Daoy (cell line): ENCODE data around the gene COL1A1. TPM values are rescaled to one million over a fixed set of nuclear protein-coding genes. Genes with fewer than 3 reads are reported as not detected.

Experiments
- DNase-seq: peaks from one replicate; pipeline ENCODE4 v3.0.0-alpha.2; 2015; ENCODE audit warnings: low read depth
- total RNA-seq: library from RNA; depleted of rRNA; stranded (reverse); fragments of >200 nt; shearing (Covaris generic); gene quantifications from 2 replicates; pipeline ENCODE4 v1.2.3, GENCODE V29; 2014

Gene COL1A1
- total RNA-seq, 1 experiment from 2014 or later = 288 TPM

DNA sequence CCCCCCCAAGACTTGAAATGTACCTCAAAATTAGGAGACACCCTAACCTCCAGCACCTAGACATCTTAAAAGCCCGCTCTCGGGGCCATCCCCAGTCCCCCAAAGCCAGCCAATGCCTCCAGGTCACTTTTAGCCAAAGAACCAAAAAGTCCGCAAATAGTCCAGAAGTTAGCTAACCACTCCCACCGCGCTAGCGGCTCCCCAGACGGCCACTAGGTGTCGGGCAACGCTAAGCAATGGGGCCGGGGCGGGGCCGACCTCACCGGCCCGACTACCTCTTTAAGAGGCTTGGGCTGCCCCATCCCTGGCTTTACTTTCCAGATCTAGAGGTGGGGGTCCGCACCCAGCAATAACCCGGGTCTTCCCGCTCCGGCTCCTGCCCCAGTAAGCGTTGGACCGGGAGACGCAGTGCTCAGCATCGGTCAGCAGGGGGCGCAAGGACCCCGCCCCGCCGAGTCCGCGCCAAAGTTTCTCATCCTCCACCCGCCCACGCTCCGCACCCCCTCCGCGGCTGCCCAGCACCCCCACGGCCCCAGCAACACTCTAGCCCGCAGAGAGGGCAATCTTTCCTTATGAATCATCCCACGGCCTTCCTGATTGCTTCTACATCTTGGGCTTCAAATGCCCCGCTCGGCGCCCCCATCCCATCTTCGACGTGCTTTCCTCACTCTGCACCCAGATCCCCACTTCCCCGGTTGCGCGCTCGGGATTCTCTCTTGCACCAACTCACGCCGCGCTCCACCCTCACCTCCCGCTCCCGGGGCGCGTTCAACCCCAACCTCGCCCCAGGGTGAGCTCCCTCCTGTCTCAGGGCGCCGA lies 765 bp downstream of the COL1A1 start:
- DNase-seq = peak; percentile 90

- peak; percentile 95 for DNase-seq
These were observed 1.5 kb downstream of the COL1A1 start for GRCh38 chr17:50199803-50200456.

GRCh38 chr17:50199211-50199802 lies 2.1 kb downstream of the COL1A1 start:
- DNase-seq = no peak

DNA sequence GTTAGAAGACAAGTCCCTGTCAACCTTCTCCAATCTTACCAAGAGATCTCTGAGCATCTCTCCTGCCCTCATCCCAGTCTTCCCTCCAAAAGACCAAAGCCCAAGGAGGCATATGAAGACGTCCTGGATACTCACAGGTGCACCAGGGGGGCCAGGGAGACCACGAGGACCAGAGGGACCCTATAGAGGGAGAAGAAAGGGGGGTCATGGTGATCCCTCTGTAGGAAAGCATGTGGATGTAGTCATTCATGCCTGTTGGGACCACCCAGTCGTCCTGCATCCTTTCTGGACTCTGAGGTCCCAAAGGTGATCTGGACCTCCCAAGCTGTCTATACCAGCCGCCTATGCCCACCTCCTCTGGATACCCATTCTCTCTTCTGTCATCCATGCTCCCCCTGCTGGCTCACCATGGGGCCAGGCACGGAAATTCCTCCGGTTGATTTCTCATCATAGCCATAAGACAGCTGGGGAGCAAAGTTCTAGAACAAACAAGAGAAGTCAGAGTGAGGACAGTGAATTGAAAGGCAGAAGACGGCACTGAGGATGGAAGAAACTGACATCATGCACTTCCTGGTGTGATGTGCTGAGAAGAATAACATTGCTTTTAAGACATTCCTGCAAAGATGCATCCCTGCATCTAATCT lies 3.3 kb downstream of the COL1A1 start:
- no peak for DNase-seq

- no peak for DNase-seq
These were observed 4.6 kb downstream of the COL1A1 start for GRCh38 chr17:50196826-50197225.

GRCh38 chr17:50196036-50196435 lies 5.4 kb downstream of the COL1A1 start:
- DNase-seq = no peak

DNA sequence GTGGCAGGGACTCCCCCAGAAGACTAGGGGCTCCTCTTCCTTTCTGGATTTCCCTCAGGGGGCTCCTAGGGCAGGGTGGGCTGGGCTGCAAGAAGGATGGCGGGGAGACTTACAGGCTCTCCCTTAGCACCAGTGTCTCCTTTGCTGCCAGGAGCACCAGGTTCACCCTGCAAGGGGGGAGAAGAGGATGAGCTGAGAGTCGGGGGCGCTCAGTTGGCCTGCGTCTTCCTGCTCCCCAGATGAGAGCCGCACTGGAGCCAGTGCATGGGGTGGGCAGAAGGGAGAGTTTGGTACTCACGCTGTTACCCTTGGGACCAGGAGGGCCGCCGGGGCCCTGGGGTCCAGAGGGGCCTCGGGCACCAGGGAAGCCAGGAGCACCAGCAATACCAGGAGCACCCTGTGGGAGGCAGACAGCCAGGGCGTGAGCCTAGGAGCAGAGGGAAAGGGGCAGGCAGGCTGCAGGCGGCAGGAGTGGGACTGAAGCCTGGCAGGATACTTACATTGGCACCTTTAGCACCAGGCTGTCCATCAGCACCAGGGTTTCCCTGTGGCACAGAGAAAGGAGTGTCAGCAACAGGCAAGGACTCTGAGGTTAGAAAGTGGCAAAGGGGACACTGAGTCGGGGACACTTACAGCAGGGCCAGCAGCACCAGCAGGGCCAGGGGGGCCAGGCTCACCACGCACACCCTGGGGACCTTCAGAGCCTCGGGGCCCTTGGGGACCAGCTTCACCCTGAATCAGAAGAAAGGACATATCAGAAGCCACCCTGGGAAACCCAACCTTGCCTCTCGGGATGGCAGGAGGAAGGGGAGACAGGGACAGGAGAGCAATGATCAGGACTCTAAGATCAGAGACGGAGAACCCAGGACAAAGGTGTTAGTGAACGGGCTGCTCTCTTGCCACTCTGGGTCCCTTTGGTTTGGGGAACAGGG lies 6.2 kb downstream of the COL1A1 start:
- no peak for DNase-seq

DNA sequence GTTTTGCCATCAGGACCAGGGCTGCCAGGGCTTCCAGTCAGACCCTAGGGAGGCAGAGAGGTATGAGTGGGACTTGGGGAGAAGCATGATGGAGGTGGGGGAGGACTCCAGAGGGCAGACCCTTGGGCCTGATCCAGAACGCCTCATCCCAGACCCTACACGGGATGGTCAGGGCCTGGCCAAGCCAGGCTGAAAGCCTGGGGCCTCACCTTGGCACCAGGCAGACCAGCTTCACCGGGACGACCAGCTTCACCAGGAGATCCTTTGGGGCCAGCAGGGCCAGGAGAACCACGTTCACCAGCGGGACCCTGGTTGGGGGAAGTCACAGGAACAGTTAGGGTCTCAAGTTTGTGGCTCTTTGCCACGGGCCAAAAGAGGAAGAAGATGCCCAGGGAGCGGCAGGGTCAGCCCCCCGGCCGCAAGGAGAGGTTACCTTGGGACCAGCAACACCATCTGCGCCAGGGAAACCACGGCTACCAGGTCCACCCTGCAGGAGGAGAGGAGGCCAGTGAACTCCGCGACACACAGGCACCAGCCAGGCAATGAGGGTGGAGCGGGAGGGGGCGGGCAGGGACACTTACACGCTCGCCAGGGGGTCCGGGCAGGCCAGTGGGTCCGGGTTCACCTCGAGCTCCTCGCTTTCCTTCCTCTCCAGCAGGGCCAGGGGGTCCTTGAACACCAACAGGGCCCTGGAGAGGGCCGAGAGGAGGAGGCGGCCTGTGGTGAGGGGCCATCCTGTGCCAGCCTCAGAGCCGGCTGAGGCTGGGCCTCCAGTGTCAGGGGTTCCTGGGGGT lies 7.1 kb downstream of the COL1A1 start:
- no peak for DNase-seq

GRCh38 chr17:50192618-50193291 lies 8.7 kb downstream of the COL1A1 start:
- no peak for DNase-seq

- no peak for DNase-seq
These were observed 9.2 kb downstream of the COL1A1 start for GRCh38 chr17:50192144-50192617.

DNA sequence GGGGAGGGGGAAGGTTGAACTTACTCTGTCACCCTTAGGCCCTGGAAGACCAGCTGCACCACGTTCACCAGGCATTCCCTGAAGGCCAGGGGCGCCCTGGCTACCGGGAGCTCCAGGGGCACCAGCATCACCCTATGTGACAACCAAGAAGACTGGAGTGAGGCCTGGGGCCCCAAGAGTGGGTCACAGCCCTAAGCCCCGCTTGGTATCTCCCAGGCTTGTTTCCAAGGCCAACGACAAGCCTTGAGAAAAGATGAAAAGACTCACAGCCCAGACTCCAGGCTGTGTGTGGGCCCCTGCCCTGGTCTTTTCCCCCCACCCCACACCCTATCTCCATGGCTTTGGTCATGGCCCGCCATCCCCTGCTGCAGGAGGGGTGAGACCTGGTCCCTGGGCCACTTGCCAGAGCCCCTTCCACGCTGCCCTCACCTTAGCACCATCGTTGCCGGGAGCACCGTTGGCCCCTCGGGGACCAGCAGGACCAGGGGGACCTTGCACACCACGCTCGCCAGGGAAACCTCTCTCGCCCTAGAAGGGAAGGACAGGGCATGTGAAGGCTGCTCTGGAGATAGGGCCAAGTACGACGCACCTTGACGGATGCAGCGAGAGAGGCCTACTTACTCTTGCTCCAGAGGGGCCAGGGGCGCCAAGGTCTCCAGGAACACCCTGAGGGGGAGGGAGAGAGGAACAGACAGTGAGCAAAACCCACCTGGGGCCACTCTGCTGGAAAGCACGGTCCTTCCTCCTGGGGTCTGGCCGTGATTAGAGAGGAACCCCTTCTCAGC lies 9.9 kb downstream of the COL1A1 start:
- DNase-seq = no peak

DNA sequence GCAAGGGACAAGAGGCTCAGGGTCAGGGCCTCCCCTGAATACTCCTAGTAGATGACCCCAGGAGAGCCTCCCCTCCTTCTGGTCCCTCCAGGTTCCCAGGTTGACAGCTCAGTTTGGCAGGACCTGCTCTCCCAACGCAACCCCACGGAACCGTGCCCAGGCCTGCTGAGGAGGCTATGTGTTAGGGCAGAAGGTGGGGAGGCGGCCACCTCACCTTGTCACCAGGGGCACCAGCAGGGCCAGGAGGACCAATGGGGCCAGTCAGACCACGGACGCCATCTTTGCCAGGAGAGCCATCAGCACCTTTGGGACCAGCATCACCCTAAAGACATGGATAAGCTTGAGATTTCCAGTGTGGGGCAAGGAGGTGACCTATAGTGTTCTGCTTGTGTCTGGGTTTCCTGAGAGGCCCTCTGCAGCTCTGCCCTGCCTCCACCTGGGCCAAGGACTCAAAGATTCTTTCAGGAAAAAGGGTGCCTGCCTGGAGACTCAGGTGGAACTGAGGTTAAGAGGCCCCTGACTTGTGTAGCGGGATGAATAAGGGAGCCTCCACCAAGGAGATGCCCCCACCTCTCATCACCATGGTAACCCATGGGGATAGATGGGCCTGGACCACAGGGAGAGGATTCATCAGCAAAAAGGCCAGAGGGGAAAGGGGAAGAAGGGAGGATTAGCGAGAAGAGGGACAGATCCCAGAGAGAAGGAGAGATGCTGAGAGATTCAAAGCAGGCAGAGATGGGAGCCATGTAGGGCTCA lies 10.7 kb downstream of the COL1A1 start:
- DNase-seq = no peak

- no peak for DNase-seq
These were observed 11.2 kb downstream of the COL1A1 start for GRCh38 chr17:50190293-50190602.

GRCh38 chr17:50189550-50190292 lies 11.7 kb downstream of the COL1A1 start:
- DNase-seq = no peak

- no peak for DNase-seq
These were observed 12.4 kb downstream of the COL1A1 start for GRCh38 chr17:50188921-50189549.

DNA sequence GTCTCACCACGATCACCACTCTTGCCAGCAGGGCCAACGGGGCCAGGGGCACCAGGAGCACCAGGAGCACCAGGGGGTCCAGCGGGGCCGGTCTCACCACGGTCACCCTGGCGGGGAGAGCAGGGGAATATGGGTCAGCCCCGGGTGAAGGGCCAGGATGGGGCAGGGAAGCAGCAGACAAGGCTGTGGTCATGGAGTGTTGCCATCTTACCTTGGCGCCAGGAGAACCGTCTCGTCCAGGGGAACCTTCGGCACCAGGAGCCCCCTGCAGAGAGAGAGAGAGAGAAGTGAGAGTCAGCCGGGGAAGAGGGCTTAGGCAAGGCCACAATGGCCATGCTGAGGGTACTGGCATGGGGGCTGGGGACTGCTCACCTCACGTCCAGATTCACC lies 12.9 kb downstream of the COL1A1 start:
- DNase-seq = no peak
